Spleen (tissue), 11 donors: ENCODE data around the gene SLC22A23. TPM values are rescaled to one million over a fixed set of nuclear protein-coding genes. Genes with fewer than 3 reads are reported as not detected.

ENCODE experiments used
- DNase-seq: peaks from one replicate; pipeline ENCODE4 v3.0.0-alpha.2; 2020
- H3K27ac ChIP-seq, 8 donors: fragments of 200-600 bp; sonication (generic) in 7 of 8; 1 replicate in 4 of 8; 2 replicates in 4 of 8; pipeline versions ENCODE4 v1.5.0 to v1.8.0; 2016 to 2021; ENCODE audit warnings: inconsistent platforms in 4 of 8, mild to moderate bottlenecking in 4 of 8, moderate library complexity in 1 of 8
- H3K27me3 ChIP-seq, 7 donors: fragments of 200-600 bp; sonication (generic) in 6 of 7; replicated peaks in 1 of 7; 1 replicate in 4 of 7; 2 replicates in 3 of 7; pipeline versions ENCODE4 v1.5.0 to v1.8.0; 2016 to 2021; ENCODE audit warnings: inconsistent platforms in 3 of 7, mild to moderate bottlenecking in 1 of 7
- H3K36me3 ChIP-seq, 6 donors: fragments of 200-600 bp; sonication (generic) in 5 of 6; 1 replicate in 4 of 6; 2 replicates in 2 of 6; pipeline versions ENCODE4 v1.5.0 to v1.8.0; 2016 to 2021; ENCODE audit warnings: inconsistent platforms in 2 of 6
- H3K4me1 ChIP-seq, 6 donors: fragments of 200-600 bp; sonication (generic) in 5 of 6; 1 replicate in 3 of 6; 2 replicates in 3 of 6; pipeline versions ENCODE4 v1.5.0 to v1.8.0; 2016 to 2021; ENCODE audit warnings: inconsistent platforms in 3 of 6
- H3K4me3 ChIP-seq, 8 donors: fragments of 200-600 bp; sonication (generic) in 7 of 8; 1 replicate in 4 of 8; 2 replicates in 4 of 8; pipeline versions ENCODE4 v1.5.0 to v1.8.0; 2016 to 2021; ENCODE audit warnings: inconsistent platforms in 4 of 8, mild to moderate bottlenecking in 4 of 8, moderate library complexity in 2 of 8
- H3K9me3 ChIP-seq, 8 donors: fragments of 200-600 bp; sonication (generic) in 7 of 8; 1 replicate in 4 of 8; 2 replicates in 4 of 8; pipeline versions ENCODE4 v1.5.0 to v1.8.0; 2016 to 2021; ENCODE audit warnings: inconsistent platforms in 4 of 8
- POLR2A ChIP-seq, 3 donors: fragments of 450-650 bp; IDR thresholded peaks; one replicate each; pipeline ENCODE4 v1.5.1; 2017; ENCODE audit warnings: antibody characterized with exemption in 3 of 3, mild to moderate bottlenecking in 1 of 3
- POLR2AphosphoS5 ChIP-seq, 3 donors: sonication (generic); formaldehyde crosslinking; IDR thresholded peaks; one replicate each; pipeline ENCODE4 v1.5.1; 2017; ENCODE audit warnings: antibody characterized with exemption in 3 of 3
- WGBS, 5 donors: extraction: QIAGEN DNeasy Blood & Tissue Kit in 3 of 5; methylation state at CpG; one replicate each; pipeline versions ENCODE4 v1.1.5 to v1.1.7; 2013 to 2018; 5-methylcytosine and 5-hydroxymethylcytosine counted together
- intact Hi-C: fragments of 100-400 bp; cut with DNase I; formaldehyde crosslinking; loops from one replicate; pipeline ENCODE4 v1.15.0; 2023; ENCODE audit warnings: low total_unique reads
- polyA plus RNA-seq, 3 donors: library from polyadenylated mRNA; stranded (reverse); fragments of 200-250 nt; gene quantifications; one replicate each; pipeline ENCODE4 v1.2.1, GENCODE V29; 2013
- total RNA-seq, 7 donors: library from RNA; depleted of rRNA in 3 of 7; stranded (reverse); fragments of >200 nt in 3 of 7; fragmentation: NEBNext Ultra II Directional in 4 of 7; extraction: Animal tissue kit (Norgen Biotek cat#: 25700) in 4 of 7; gene quantifications; one replicate each; pipeline versions ENCODE4 v1.1.0 to v1.2.1, GENCODE V29; 2016 to 2021
- TF ChIP-seq, protein P1 (sequence below), 11 experiments: fragments of 200-600 bp in 7 of 11; fragments of 450-650 bp in 4 of 11; sonication (generic) in 4 of 11; IDR thresholded peaks in 8 of 11; conservative IDR thresholded peaks in 3 of 11; 1 replicate in 7 of 11; 2 replicates in 4 of 11; pipeline versions ENCODE4 v1.4.0 to v1.8.0; 2016 to 2021; ENCODE audit warnings: antibody characterized with exemption in 11 of 11, inconsistent platforms in 4 of 11, mild to moderate bottlenecking in 1 of 11
- donor health status: healthy with polysubstance abuse.
- donor health status: DM: no; HTN: no; CAD: no; lungs with moderate emphysema.
- donor health status: DM: no; HTN: no; CAD: no.
- donor health status: Bipolar disorder and iron deficiency.
- donor health status: healthy.
- donor health status: DM: no; HTN: no; CAD: no.
- donor health status: DM: yes; HTN: yes; CAD: no.

Gene SLC22A23
- total and polyA plus RNA-seq, 10 donors: 1.9 to 22.6 (median 18.3) TPM

DNA sequence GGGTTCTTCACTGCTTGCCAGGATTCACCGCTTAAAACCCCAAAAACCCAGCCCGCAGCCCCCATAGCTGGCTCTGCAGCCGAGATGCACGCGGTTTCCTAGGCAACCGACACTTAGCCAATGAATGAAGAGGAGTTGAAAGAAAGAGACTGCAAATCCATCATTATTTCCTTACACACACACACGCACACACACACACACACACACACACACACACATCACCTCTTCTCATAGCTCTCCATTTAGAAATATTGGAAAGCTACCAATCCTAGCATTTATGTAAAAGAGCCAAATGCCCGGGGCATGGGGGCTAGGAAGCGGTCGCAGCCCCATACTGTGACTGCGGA, 226.0 kb downstream of the SLC22A23 start:
- H3K4me1 ChIP-seq: peaks cover 41 to 62% (median 54%) of the 10 kb centered on the region in 6 donors
- DNase-seq: no peak
- H3K27me3 ChIP-seq: peaks cover 20 to 99% (median 95%) of the 10 kb centered on the region in 7 donors
- H3K4me3 ChIP-seq: peak overlapping the region in 7 of 8 donors; percentile 22 to 64 (median 38)
- intact Hi-C loops: no loop called here
- no peaks in the 10 kb centered on the region for H3K9me3 ChIP-seq
- peak overlapping the region in 3 of 8 donors; percentile 15 to 32 (median 28) for H3K27ac ChIP-seq
- no peaks in the 10 kb centered on the region for H3K36me3 ChIP-seq
- WGBS, 5 donors: 4 to 8% (median 7%) methylated on average over 11 of the region's 11 CpGs
- TF ChIP-seq POLR2AphosphoS5 (IDR thresholded peaks at IDR 0.05): no peak
- TF ChIP-seq, protein P1, sequence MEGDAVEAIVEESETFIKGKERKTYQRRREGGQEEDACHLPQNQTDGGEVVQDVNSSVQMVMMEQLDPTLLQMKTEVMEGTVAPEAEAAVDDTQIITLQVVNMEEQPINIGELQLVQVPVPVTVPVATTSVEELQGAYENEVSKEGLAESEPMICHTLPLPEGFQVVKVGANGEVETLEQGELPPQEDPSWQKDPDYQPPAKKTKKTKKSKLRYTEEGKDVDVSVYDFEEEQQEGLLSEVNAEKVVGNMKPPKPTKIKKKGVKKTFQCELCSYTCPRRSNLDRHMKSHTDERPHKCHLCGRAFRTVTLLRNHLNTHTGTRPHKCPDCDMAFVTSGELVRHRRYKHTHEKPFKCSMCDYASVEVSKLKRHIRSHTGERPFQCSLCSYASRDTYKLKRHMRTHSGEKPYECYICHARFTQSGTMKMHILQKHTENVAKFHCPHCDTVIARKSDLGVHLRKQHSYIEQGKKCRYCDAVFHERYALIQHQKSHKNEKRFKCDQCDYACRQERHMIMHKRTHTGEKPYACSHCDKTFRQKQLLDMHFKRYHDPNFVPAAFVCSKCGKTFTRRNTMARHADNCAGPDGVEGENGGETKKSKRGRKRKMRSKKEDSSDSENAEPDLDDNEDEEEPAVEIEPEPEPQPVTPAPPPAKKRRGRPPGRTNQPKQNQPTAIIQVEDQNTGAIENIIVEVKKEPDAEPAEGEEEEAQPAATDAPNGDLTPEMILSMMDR (IDR thresholded peaks at IDR 0.05 in 8 of 11, conservative IDR thresholded peaks at IDR 0.05 in 3 of 11): no peak
- TF ChIP-seq POLR2A (IDR thresholded peaks at IDR 0.05): no peak

DNA sequence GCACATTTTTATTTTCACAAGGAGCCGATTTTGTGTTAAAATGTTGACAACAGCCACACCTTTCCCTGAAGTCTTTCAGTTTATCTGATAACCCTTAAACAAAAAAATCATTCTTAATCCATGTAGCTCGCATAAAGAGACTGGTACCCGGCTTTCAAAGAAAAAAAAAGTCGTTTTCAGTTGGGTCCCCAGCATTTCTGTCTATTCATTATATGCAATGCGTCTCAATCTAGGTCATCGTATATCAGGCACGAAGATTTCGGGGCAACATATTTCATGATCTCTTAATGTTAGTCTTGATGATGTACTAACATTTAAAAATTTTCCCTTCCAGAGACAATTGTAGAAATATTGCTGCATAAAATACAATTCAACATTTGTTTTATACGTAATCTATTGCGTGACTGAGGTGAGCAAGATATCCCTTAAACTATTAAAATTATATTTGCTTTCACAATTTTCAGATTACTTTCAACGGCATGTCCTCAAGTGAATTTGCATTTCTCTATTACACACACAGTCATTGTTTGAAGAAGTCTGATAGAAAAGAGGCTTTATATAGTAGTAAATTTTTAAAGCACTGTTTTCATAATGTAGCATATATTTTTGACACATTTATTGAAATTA, 226.5 kb downstream of the SLC22A23 start:
- Histone ChIP-seq H3K4me1 (peaks cover 41 to 62% (median 54%) of the 10 kb centered on the region in 6 donors), H3K27ac (no peak overlapping the region), H3K9me3 (no peaks in the 10 kb centered on the region), H3K36me3 (no peaks in the 10 kb centered on the region), H3K27me3 (peaks cover 20 to 98% (median 93%) of the 10 kb centered on the region in 7 donors), H3K4me3 (peak overlapping the region in 1 of 8 donors; percentile 64)
- intact Hi-C loops: no loop called here
- WGBS, 5 donors: 24 to 31% (median 27%) methylated on average over 11 of the region's 11 CpGs
- TF ChIP-seq, protein P1 (IDR thresholded peaks at IDR 0.05 in 8 of 11, conservative IDR thresholded peaks at IDR 0.05 in 3 of 11): no peak
- TF ChIP-seq POLR2AphosphoS5 (IDR thresholded peaks at IDR 0.05) (no peak), POLR2A (IDR thresholded peaks at IDR 0.05) (no peak)
- DNase-seq: no peak

DNA sequence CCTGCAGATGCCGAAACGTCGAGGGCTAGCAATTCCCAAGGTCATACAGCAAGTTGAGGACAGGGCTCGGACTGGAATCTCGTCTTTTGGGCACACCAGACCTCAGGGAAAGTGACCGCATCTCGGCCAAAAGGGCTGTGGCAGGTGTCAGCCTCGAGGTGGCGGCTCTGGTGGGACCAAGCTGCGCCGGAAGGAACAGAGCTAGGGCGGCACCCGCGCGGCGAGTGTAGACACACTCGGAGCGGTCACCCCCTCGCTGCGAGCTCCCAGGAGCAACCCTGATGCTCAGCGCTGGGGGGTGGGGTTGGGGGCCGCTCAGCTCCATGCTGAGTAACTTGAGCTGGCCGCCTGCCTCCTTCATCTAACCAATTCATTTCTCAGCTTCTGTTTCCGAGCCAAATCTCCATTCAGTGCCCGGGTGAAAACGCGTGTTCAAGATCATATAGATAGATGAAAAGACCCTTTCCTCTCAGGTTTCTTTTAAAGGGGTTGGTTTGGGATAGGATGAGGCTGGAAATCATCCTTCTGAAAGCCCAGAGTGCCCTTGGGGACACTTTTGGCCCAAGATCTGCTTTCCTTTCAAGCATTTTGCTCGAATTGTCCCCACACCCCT, 227.2 kb downstream of the SLC22A23 start:
- Histone ChIP-seq H3K27me3 (peaks cover 20 to 91% (median 88%) of the 10 kb centered on the region in 7 donors), H3K36me3 (no peaks in the 10 kb centered on the region), H3K4me1 (peaks cover 41 to 62% (median 54%) of the 10 kb centered on the region in 6 donors), H3K9me3 (no peaks in the 10 kb centered on the region), H3K27ac (no peak overlapping the region), H3K4me3 (peak overlapping the region in 6 of 8 donors; percentile 12 to 64 (median 34))
- intact Hi-C loops: no loop called here
- no peak for DNase-seq
- 1 to 5% (median 3%) methylated on average over 11 to 28 of the region's 28 CpGs for WGBS, 5 donors
- TF ChIP-seq POLR2A (IDR thresholded peaks at IDR 0.05): no peak
- no peak for TF ChIP-seq POLR2AphosphoS5 (IDR thresholded peaks at IDR 0.05)
- TF ChIP-seq, protein P1 (IDR thresholded peaks at IDR 0.05 in 8 of 11, conservative IDR thresholded peaks at IDR 0.05 in 3 of 11): no peak
